Central memory CD4-positive, alpha-beta T cell (primary cell): ENCODE measurements around the gene PDHA2.
"Not testable (repeated sequence)": the region's sequence is repeated elsewhere in the genome, so short reads cannot be mapped to it uniquely, and the experiment has no call there.

ENCODE experiments used
- DNase-seq: peaks from one replicate; pipeline ENCODE4 v3.0.0; 2022
- total RNA-seq, 3 experiments: gene quantifications; one replicate each; lab custom pipeline; 2026; lab: John Stamatoyannopoulos, UW

Gene PDHA2
- total RNA-seq, result 0 reads per million in 3 experiments

DNA sequence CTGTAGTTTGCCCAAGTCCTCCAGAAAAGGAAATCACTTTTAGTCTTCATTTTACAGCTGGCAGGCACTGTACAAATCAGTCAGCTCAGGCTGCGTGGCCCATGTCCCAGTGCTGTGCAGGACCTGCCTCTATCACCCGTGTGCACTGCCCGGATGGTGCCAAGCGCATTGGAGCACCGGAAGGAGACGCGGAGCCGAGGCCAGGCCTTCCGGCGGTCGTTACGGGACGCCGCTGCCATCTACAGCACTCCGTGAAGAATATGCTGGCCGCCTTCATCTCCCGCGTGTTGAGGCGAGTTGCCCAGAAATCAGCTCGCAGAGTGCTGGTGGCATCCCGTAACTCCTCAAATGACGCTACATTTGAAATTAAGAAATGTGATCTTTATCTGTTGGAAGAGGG is at the start of gene PDHA2:
Gene PDHA2, plus strand, starts transcription at position 203 of the 400 bp plus-strand sequence. Its CDS starts 58 bp downstream, at position 261.
- DNase-seq, result no peak

DNA sequence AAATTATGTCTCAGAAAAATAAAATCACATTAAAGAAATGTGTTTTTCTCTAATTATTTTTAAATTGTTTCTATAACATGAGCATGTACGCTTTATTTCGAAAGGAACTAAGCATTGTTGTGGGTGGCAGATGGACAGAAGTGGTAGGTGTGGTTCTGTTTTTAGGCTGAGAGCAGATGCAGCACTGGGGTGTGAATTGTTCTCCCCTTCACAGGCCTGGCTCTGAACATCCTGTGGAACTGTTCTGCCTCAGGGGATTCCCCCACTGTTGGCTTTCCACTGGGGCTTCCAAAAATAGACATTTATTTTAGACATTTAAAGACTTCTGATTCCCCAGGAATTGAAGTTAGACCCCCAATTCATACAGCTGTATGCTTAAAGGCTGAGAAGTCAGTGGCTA is 41.9 kb upstream of the PDHA2 start:
- no peak for DNase-seq

DNA sequence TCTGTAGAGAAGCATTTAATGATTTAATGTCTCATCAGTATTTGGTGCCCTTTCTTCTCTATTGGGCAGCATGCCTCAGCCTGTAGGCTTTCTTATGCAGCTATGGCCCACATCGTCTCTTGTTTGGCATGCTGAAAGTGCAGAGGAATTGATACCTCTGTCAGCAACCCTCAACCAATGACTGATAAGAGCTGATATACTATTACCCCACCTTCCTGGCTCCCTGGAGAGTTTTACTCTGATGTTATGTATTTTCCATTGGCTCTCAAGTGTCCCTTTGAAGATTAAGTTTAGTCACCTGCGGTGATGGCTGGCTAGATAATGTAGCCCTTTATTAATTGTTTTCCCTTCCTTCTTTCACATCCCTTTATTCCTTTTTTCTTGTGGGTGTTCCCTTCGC is 41.2 kb upstream of the PDHA2 start:
- no peak for DNase-seq

DNA sequence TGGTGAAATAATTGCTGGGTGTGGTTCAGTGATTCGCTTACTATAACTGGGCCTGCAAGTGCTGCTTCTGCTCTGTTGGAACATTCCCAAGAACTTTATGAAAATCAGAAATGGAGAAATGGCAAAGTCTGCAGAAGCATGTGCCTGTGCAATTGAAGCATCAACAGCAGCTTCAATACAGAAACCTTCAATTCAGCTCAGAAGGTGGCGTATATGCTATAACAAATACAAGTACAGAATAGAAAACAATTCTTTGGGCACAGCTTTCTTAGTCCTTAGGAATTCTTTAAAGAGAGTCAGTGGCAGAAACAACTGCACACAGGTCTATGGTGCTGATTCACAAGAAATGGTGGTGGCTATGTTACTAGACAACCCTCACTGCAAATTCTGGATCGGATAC is 18.0 kb upstream of the PDHA2 start:
- DNase-seq, result no peak

DNA sequence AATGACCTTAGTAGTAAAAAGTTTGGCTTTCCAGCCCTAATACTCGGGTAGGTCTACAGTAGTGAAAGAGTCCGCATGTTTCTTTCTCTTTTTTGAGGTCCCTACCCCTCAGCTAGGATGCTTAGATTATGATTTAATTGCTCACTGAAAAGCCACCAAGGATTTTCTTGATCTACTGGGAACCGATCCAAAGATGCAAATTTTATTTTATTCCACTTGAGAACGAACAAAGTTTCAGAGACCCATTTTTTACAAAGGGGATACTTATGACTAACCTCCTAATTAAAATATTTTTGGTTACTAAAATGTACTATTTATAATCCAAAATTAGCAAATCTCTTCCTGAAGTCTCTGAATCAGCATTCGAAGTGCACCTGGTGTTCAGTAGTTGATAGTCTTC is 14.3 kb upstream of the PDHA2 start:
- DNase-seq, result no peak

DNA sequence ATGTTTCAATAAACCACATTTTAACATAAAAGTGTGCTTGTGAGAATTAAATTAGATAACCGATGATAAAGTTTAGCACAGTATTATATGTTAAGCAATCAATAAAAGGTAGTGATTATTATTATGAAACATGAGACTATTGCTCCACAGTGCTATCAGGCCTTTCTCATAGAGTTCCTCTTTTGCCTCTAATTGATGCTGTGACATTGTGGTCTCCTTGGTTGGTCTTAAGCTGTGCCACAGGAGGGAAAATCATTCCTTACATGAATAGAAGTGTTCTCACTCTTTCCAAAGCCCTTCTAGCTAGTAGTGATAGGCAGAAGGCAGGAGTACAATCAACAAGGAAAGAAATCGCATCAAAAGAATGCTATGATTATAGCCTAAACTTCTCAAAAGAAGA is 9.2 kb upstream of the PDHA2 start:
- no peak for DNase-seq

DNA sequence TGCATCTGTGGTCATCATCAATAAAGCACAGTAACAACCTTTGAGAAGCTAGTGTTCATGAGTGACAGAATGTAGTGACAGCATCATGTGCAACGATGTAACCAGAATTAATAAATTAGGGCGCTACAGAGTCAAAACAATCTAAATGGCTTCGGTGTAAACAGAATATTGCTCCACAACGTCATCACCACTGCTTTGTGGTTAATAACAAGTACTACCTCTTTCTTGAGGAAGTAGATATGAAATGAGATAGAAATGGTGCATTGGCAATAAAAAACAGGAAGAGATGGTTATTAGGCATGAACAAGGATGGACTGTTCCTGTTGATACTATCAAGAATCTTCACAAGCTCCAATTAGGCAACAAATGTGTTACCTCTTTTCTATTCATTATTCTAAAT is 8.7 kb upstream of the PDHA2 start:
- no peak for DNase-seq

DNA sequence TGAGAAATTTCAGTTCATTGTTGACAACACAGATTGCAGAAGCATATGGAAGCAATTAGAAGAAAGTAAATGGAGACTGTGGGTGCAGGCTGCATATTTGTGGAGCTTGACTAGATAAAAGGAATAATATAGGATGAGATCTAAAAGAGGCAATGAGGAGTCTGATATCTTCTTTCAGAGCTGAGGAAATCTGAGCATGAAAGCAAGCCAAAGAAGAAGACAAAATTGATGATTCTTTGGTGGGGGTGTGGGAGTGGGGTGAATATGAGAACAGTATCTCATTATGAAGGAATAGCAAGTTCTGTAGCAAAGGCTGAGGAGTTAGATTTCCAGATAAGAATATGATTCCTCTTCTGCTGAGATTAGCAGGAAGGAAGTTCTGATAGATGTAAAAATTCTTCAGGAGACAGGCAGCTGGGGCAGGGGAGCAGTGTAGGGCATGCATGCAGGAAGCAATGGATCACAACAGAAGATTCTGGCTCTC is 6.1 kb upstream of the PDHA2 start:
- DNase-seq, result no peak

DNA sequence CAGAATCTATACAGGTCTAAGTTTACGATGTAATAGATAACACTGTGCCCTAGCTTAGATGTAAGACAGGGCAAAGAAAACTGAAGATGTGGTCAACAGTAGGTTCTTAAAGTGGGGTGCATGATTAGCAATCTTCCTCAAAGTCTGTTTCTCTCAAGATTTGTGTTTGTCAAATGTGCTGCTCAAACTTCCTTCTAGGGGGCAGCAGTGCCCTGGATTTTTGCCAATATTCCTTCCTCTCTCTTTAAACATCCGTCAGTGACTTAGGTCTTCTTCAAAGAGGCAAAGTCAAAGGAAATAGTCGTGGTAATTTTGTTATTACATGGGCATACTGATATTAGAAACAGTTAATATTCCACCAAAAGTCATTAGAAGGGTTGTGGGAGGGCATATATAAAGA is 4.2 kb upstream of the PDHA2 start:
- DNase-seq, result no peak

DNA sequence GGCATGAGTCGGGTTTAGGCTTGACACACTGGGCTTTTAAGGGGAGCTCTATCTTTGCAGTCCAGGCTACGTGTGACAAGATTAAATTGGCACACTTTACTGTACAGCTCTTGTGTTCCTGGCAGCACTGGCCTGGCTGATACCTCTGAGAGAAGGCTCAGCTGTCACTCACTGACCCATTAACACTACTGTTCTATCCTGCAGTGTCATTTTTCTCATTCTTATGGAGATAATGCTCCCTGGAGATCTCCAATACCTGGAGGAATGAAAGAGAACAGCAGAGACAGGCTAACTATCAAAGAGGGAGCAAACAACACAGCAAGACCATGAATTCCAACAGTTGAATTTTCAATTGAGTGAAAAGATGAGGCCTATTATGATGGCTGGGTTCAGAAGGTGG is 1.7 kb upstream of the PDHA2 start:
- DNase-seq, result no peak

DNA sequence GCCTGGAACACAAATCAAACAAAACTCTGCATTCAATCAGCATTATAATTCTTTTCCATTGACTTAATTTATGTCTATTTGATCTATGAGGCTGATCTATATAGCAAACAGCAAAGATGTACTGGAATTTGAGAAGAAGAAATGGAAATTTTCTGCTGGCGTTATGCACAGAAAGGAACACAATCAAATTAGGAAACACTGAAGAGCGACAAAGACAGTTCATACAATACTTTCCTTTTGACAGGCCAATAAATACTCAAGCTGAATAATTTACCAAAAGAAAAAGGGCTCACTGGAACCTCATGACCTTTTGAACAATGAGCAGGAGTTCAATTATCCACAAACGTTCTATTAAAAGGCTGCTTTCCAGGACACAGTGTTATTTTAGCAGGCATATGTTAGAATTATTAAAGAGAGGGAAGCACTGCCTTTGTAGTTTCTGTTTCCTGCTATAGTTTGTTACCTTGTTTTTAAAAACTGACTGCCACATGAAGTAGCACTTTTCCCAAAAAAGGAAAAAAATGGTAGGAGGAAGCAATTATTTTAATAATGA is 8.1 kb downstream of the PDHA2 start:
- no peak for DNase-seq

DNA sequence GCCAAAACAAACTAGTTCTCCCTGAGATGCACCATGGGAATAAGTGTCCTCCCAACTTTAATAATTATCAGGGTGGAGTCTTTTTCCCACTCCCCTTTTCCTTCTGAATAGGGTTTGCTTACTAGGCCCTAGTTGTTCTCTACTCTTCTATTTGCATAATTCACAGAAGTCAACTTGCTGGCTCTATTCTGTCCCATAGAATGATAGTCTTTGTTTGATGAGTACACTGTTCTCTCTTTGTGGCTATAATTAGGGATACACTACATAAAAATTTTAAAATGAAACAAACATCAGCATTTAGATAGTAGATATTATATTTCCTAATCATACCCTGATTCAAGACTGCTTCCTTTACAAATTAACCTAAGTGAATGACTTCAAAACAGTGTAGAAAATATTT is 10.3 kb downstream of the PDHA2 start:
- no peak for DNase-seq

DNA sequence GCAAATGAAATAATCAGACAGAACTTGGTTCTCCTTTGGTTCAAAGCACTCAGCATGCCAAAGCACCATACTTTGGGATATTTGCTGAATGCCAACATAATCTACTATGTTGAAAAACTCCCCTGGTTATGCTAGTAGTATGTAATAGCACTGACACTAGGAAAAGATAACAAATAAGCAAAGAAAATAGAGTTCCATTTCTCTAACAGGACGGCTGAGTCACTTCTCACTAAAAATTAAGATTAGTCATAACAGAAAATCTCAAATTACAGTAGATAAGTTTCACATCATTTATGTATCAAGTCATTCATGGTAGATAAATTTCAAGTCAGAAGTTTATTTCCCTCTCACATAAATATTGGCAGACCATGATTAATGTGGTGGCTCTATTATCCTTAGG is 17.9 kb downstream of the PDHA2 start:
- DNase-seq, result no peak

DNA sequence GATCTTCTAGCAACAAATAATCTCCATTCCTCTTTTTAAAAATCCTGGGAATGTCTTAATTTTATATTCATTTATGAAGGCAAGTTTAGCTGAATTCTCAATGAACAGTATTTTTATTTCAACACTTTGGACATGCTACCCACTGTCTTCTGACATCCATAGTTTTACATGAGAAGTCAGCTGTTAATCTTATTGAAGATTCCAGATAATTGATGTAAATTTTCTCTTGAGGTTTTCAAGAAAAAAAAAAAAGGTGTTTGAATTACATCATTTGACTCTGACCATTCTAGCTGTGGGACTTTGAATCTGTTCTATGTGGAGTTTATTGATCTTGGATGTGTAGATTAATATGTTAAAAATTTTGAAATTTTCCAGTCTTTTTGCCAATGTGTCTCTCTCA is 28.0 kb downstream of the PDHA2 start:
- DNase-seq, result no peak

DNA sequence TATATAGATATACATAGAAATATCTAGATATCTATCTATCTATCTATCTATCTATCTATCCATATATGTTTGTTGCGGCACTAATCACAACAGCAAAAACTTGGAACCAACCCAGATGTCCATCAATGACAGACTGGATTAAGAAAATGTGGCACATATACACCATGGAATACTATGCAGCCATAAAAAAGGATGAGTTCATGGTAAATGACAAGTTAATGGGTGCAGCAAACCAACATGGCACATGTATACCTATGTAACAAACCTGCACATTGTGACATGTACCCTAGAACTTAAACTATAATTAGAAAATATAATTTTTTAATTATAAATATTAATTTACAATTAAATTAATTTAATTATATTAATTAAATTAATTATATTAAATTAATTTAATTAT is 29.5 kb downstream of the PDHA2 start:
- not testable (repeated sequence) for DNase-seq

DNA sequence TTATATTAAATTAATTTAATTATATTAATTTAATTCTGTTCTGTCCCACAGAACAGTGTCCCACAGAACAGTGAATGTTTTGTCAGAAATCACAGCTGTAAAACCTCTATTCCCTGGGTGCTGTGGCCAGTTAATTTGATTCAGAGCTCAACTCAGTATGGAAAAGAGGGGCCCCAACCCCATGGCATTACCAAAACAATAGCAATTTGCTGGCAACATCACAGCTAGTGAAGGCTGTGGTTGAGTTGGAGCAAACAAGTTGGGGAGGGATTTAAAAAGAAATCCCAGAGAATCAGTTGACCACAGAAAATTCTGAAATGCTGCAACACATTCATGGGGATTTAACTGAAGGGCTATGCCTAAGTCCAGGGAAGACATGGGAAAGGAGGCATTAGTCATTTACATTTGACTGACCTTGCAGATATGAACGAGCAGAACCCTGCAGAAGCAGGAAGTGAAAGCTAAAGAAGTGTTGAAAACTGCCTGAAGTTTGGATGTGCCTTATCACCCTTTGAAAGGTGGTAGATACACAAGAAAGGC is 30.1 kb downstream of the PDHA2 start:
- DNase-seq, result no peak

DNA sequence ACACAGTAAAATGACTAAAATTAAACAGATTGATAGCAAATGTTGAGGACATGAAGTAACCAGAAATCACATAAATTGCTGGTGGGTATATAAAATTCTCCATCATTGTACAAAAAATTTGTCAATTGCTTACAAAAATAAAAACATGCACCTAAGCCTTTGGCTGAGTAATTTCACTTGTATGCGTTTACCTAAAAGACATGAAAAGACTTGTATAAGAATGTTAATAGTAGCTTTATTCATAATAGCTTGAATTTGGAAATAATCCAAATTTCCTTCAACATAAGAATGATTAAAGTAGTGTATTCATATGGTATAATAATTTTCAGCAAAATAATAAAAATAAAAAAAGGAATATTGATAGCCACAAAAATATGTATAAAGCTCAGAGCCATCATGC is 37.7 kb downstream of the PDHA2 start:
- DNase-seq, result no peak

DNA sequence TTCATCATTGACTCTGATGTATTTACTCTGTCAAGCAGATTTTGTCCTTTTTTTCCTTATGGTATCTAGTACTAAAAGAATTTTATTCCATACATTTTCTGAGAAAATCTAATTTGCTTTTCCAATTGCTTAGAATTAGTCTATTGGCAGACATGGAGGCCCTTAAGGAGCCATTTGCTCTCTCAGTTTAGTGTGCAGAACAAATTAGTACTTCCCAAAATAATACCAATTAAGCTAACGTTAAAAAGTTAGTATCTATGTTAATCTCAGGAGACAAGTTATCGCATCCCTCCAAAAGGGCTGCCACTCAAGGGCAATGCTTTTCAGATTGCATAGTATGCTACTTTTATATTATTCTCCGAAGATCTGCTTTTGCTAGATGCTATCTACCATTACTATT is 47.7 kb downstream of the PDHA2 start:
- DNase-seq, result no peak

DNA sequence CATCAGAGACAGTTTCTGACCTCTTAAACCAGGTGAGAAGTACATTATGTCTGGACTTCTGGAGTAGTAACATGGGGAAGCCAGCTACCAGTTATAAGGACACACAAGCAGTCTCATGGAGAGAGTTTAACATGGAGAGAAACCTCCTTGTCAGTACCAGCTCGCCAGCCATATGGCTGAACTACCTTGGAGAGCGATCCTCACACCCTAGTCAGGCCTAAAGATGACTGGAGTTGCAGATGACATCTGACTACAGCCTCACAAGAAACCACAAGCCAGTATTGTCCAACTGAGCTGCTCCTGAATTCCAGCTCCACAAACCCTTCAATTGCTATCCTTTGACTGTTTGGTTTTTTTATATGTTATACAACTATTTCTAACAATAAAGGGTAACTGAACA is 49.8 kb downstream of the PDHA2 start:
- DNase-seq, result no peak
